ENCODE results near the gene CAPN14. TPM values are rescaled to one million over a fixed set of nuclear protein-coding genes. Genes with fewer than 3 reads are reported as not detected.
A peak's percentile ranks its signal among the peaks of the same experiment; 100 is the strongest.
"Not testable (repeated sequence)": the region's sequence is repeated elsewhere in the genome, so short reads cannot be mapped to it uniquely, and the experiment has no call there.

The CAPN14 gene
- total RNA-seq, 1 donor from 2014 or later, result 0.27 TPM

DNA sequence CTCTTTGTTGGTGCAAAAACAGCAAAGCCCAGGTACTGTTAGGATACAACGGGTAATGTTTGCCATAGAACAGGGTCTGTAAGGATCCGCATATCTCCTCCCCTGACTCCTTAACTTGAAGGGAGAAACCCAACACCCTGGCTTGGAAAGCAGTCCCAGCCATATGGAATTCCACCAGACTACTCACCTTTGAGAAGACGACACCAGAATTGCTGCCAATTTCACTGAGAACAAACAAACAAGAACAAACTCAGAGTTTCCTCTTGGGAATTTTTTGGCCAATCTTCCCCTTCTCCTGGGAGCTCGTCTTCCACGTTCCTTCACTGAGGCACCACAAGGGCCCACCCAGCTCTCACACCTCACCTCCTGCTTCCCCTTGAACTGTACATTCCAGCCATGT, 29.2 kb downstream of the CAPN14 start:
- no peak for DNase-seq
- TF ChIP-seq, protein P1, sequence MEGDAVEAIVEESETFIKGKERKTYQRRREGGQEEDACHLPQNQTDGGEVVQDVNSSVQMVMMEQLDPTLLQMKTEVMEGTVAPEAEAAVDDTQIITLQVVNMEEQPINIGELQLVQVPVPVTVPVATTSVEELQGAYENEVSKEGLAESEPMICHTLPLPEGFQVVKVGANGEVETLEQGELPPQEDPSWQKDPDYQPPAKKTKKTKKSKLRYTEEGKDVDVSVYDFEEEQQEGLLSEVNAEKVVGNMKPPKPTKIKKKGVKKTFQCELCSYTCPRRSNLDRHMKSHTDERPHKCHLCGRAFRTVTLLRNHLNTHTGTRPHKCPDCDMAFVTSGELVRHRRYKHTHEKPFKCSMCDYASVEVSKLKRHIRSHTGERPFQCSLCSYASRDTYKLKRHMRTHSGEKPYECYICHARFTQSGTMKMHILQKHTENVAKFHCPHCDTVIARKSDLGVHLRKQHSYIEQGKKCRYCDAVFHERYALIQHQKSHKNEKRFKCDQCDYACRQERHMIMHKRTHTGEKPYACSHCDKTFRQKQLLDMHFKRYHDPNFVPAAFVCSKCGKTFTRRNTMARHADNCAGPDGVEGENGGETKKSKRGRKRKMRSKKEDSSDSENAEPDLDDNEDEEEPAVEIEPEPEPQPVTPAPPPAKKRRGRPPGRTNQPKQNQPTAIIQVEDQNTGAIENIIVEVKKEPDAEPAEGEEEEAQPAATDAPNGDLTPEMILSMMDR (IDR thresholded peaks at IDR 0.05; ENCODE audit: borderline replicate concordance), result no peak
- intact Hi-C loops (cut with micrococcal nuclease), result no loop called here

DNA sequence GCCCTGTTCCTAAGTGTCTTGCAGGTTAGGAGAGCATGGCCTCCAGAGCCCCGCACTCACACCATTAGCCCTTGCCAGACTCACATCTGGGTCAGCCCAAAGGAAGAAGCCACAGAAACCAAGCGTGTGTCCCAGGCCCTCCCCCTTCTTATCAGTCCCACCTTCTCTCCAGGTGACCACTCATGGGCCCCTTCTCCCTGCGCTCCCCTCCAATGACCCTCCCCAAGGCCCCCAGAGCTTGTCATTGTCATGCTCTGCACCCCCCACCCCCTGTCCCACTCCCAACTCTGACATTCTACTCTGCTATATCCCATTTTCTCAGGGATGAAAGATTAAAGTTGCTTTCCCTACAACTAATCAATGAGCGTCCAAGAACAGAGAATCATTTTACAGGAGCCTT, 30.1 kb downstream of the CAPN14 start:
- Histone ChIP-seq H3K4me1 (no peaks in the 10 kb centered on the region), H3K9me3 (replicated peaks) (no peaks in the 10 kb centered on the region), H3K4me3 (no peak overlapping the region), H3K27ac (replicated peaks) (no peak overlapping the region), H3K27me3 (ENCODE audit: low read depth) (no peaks in the 10 kb centered on the region), H3K36me3 (no peaks in the 10 kb centered on the region)
- no peak for DNase-seq
- intact Hi-C loops (cut with micrococcal nuclease), result no loop called here
- TF ChIP-seq, protein P1 (IDR thresholded peaks at IDR 0.05; ENCODE audit: borderline replicate concordance), result no peak

More for the DNA sequence above, 29.2 kb downstream of the CAPN14 start:
- Histone ChIP-seq H3K4me3 (no peak overlapping the region), H3K9me3 (replicated peaks) (no peaks in the 10 kb centered on the region), H3K27ac (replicated peaks) (no peak overlapping the region), H3K36me3 (no peaks in the 10 kb centered on the region), H3K27me3 (ENCODE audit: low read depth) (no peaks in the 10 kb centered on the region), H3K4me1 (no peaks in the 10 kb centered on the region)

DNA sequence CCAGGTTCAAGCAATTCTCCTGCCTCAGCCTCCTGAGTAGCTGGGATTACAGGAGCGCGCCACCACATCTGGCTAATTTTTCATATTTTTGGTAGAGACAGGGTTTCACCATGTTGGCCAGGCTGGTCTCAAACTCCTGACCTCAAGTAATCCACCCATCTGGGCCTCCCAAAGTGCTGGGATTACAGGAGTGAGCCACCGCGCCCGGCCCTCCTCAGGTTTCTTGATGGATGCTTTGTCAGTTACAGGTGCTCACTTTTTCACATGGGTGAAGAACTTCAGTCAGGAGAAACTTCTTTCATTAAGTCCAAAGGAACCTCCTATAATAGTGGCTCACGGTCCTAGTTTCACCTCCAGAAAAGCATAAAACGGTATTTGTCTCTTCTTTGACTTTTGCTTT, 33.3 kb downstream of the CAPN14 start:
- H3K36me3 ChIP-seq; H3K9me3 ChIP-seq (replicated peaks); intact Hi-C loops (cut with micrococcal nuclease); H3K4me1 ChIP-seq; H3K4me3 ChIP-seq; H3K27ac ChIP-seq (replicated peaks); DNase-seq; H3K27me3 ChIP-seq (ENCODE audit: low read depth): not testable (repeated sequence)

DNA sequence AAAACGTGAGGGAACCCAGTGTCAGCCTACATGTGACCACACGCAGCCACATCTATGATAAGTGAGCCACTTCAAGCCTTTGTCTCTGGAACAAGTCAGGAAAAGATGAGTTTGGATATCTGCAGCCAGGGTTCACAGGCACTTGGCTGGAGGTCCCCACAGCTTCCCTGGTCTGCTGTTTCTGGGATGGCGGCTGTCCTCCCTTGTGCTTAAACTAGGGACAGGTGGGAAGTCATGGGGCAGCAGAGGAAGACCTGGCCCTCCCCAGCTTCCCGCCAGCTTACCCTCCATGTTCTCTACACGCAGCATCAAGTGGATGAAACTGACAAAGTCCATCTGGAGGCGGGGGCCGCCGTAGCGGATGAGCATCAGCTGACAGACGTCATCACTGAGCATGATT, 40.6 kb downstream of the CAPN14 start:
- no peaks in the 10 kb centered on the region for H3K36me3 ChIP-seq
- H3K27me3 ChIP-seq (ENCODE audit: low read depth), result no peaks in the 10 kb centered on the region
- H3K4me1 ChIP-seq, result no peaks in the 10 kb centered on the region
- TF ChIP-seq, protein P1 (IDR thresholded peaks at IDR 0.05; ENCODE audit: borderline replicate concordance), result no peak
- H3K4me3 ChIP-seq, result no peak overlapping the region
- no peak overlapping the region for H3K27ac ChIP-seq (replicated peaks)
- intact Hi-C loops (cut with micrococcal nuclease), result no loop called here
- DNase-seq, result no peak
- no peaks in the 10 kb centered on the region for H3K9me3 ChIP-seq (replicated peaks)

DNA sequence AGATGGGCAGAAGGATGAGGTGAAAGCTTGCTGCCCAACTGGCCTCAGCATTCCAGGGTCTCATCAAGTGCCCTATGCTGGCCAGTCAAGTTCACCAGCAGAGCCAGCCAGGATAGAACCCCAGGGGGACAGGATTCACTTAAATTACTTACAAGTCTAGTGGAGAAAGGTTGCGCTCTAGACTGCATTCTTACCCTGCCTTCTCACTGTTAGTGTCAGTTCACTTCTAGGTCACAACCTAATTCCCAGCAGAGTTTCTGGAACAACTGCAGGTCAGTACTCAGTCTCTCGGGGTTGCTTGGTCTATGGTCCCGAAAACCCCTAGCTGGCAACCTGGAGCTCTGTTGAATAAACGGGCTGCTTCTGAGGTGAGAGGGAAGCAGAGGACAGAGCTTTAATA, 46.2 kb downstream of the CAPN14 start:
- Histone ChIP-seq H3K9me3 (replicated peaks) (no peaks in the 10 kb centered on the region), H3K27me3 (ENCODE audit: low read depth) (no peaks in the 10 kb centered on the region), H3K36me3 (no peaks in the 10 kb centered on the region), H3K4me1 (no peaks in the 10 kb centered on the region), H3K4me3 (no peak overlapping the region), H3K27ac (replicated peaks) (no peak overlapping the region)
- intact Hi-C loops (cut with micrococcal nuclease), result loop anchor here (5.0 kb wide), 1 partner anchor 459 kb away; no protein-coding TSS in a partner anchor
- TF ChIP-seq, protein P1 (IDR thresholded peaks at IDR 0.05; ENCODE audit: borderline replicate concordance), result no peak
- DNase-seq, result no peak

DNA sequence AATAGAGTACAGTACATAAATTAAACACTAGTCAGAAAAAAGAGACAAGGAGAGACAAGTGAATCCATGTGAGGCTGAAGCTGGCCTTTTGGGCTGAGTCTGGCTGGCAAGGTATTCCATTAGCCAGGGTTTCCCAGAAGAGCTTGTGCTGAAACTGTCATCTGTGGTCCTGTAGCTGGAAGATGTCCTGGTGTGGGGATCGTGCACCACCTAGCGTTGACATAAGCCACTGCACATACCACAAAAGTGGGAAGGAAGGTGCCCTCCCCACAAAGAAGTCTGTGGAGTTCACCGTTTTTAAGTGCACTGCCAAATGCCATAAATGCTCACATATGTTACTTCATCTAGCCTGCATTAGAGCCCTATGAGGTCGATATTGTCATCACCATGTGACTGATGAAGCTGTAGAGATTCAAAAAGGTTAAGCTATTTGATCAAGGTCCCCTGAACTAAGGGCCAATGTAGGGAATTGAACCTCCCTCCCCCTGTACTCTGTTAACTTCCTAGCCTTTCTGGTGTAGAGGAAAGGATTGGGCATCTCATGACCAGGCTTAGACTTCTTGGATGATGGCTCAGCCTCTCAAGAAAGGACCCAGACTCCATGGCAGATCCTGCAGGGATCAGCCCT, 47.1 kb downstream of the CAPN14 start:
- peak; percentile 36 for DNase-seq
- H3K9me3 ChIP-seq (replicated peaks), result no peaks in the 10 kb centered on the region
- H3K36me3 ChIP-seq, result no peaks in the 10 kb centered on the region
- no peaks in the 10 kb centered on the region for H3K4me1 ChIP-seq
- H3K27me3 ChIP-seq (ENCODE audit: low read depth), result peaks cover 4% of the 10 kb centered on the region
- TF ChIP-seq, protein P1 (IDR thresholded peaks at IDR 0.05; ENCODE audit: borderline replicate concordance), result peak; percentile 93
- intact Hi-C loops (cut with micrococcal nuclease), result loop anchor here (5.0 kb wide), 1 partner anchor 458 kb away; no protein-coding TSS in a partner anchor
- no peak overlapping the region for H3K27ac ChIP-seq (replicated peaks)
- H3K4me3 ChIP-seq, result no peak overlapping the region
